HG03280 (cell line): Measurements from ENCODE around the gene HIVEP2.

Experiments
- ATAC-seq: cut with Tn5 transposase; IDR thresholded peaks from one replicate; pipeline ENCODE4 v1.9.1; 2021; ENCODE audit warnings: mild to moderate bottlenecking, moderate library complexity; ENCODE audit not compliant: unreplicated experiment

HIVEP2 gene

DNA sequence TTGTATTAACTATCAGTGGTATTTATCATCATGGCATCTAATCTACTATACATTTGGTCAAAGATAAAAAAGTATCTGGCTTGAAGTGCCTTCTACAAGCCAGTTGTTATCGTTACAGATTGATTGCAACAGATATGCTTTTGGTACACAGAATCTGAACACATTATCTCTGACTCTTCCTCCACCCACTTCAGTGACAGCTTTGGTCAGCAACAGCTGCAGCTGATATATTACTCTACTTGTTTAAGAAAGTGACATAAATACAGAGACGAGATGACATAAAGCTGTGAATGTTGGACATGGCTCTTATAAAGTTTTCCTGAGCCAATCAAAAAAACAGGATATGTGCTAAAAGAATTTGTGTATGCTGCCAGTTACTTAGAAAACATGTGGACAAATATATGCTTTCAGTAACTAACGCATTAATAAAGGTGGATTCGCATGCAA lies 77.6 kb downstream of the HIVEP2 start:
- no peak for ATAC-seq

DNA sequence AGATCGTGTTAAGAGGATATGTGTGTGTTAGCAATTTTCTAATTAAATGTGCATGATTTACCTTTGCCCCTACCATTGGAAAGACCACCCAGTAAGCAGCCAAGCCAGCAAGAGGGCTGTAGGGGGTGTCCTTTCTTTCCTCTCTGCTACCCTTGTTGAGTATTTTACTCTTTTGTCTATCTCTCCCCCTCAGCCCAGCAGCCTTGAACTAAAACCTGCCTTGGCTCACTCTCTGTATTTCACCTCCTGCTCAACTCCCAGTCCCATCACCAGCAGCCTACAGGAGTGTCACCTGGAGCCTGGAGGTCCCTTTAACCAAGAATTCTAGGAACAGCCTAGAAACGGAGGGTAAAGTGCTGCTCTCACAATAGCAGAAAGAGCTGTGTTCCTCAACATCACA lies 81.0 kb downstream of the HIVEP2 start:
- no peak for ATAC-seq

DNA sequence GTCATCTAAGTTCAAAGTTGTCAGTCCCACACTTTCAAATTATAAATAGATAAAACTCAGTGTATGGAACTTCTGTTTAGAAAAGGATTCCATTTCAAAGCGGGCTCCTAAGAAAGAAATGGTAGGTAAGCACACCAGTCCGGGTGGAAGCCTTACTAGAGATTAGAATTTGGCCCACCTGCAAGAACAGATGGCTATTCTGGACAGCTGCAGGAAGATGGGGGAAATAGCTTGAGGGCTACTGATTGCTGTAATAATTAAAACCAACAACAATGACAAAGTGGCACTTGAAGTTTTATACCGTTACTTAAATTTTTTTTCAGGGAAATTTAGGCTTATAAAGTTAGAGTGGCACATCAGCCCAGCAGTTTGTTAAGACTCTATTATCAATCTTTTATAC lies 83.3 kb downstream of the HIVEP2 start:
- ATAC-seq = no peak

DNA sequence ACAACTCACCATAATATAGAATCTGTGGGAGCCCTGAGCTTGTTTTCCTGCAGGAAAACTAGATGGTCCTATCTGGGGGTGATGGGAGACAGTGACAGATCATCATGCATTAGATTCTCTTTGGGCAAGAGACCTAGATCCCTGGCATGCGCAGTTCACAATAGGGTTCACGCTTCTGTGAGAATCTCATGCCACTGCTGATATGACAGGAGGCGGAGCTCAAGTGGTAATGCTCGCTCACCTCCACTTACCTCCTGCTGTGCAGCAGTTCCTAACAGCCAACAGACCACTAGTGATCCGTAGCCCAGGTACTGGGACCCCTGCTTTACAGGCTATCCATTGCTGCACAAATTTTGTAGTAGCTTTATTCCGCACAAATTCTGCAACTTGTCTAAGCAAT lies 84.5 kb downstream of the HIVEP2 start:
- no peak for ATAC-seq

DNA sequence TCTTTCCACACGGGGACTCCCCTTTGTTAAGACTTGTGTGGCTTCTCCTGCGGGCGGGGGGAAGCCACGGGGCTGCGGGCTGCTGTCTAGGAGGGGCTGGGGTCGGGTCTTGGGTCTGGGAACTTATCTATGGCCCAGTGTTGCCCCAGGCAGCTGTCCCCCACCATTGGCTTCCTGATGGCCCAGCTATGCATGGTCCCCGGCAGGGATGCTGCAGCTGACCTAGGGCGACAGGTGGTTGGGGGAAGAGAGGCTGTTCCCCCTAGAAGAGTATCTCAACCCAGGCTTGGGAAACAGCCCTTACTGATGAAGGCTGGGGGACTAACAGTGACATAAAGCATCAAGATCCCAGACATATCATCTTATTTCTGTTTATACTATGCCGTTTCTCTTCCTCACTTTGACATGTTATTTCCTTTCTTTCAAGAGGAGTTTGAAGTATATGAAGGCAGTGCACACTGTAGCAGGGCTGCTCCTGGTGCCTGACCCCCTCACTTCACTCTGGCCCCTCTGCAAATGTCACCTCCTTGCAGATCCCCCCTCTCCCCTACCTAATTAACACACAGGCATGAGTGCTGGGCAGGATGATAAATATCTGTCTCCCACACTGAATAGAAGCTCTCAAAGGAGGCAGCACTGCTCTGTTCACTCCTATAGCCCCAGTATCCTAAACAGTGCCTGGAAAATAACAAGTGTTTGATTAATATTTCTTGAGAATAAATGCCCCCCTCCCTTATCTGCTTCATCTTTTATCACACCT lies 87.0 kb downstream of the HIVEP2 start:
- peak; percentile 13 for ATAC-seq

DNA sequence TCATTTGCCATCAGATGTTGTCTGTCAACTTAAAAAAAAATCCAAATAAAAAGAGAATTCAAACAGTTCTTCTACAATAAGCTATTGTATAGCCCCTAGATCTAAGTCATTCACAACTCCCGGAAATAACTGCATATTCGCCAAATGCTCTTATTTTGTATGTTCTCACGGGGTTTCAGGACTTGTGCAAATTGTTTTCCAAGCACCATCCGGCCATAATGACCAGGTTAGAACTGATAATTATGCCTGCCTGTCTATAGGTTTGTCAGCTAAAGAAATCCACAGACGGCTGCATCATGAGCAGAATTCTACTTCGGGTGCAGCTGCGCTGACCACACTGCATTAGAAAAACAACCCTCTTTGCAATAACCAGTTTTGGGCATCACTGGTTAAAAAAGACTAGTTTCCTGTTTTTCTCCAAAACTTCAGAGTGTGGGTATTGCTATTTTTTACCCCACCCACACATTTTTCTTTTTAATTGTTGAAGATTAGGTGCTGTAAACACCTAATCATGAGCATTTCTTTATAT lies 87.7 kb downstream of the HIVEP2 start:
- peak; percentile 59 for ATAC-seq

DNA sequence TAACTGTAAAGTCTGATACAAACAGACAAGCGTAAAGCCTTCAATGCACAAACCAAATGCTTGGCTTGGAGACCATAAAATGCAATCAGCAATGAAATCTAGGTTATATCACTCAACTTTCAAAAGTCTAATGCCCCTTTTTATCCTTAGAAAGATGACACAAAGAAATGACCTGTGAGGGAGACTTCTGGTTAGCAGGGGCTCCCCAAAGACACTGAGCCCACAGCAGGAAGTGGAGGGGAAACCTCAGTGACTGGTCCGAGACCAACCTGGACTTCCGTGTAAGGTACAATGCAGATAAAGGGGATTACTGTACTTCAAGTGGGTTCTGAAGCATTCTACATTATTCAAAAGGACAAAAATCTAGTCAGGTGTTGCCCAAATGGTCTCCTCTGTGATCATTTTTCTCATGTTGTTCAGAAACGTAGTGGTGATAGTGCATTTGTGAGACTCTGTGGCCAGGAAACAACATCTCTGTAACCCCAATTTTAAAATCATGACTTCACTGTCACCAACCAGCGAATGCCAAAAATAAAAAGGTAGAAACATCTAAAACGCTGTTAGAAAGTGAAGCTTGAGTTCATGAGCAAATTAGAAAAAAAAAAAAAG lies 88.2 kb downstream of the HIVEP2 start:
- peak; percentile 53 for ATAC-seq

DNA sequence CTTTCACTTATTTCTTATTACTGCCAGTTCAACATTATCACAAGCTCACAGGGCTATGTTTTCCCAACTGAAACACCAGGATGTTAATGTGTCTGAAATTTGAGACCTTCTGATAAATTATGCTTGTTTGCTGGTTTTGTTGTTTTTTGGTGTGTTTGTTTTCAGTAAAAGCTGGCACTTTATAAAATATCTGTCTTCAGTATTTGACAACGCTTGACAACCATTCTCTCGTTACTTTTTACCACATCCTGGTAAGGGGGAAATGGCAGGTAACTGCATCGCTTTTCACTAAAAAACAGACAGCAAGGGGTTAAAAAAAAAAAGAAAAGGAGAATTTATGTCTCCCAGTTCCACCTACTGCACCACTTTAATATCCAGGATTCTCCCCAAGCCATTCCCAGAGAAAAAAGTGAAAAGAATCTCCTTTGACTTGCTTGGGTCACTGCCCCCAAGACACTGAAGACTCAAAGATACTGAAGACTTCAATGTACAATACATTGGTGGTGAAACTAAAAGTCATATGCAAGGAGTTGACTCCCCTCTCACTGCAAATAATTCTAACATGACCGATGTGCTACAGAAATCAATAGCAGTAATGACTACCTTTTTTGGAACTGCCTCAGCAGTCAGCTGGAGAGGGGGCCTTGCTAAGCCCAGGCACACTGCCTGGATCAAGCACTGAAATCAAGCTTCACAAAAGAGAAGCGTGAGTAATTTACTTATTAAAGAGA lies 88.9 kb downstream of the HIVEP2 start:
- ATAC-seq = no peak

DNA sequence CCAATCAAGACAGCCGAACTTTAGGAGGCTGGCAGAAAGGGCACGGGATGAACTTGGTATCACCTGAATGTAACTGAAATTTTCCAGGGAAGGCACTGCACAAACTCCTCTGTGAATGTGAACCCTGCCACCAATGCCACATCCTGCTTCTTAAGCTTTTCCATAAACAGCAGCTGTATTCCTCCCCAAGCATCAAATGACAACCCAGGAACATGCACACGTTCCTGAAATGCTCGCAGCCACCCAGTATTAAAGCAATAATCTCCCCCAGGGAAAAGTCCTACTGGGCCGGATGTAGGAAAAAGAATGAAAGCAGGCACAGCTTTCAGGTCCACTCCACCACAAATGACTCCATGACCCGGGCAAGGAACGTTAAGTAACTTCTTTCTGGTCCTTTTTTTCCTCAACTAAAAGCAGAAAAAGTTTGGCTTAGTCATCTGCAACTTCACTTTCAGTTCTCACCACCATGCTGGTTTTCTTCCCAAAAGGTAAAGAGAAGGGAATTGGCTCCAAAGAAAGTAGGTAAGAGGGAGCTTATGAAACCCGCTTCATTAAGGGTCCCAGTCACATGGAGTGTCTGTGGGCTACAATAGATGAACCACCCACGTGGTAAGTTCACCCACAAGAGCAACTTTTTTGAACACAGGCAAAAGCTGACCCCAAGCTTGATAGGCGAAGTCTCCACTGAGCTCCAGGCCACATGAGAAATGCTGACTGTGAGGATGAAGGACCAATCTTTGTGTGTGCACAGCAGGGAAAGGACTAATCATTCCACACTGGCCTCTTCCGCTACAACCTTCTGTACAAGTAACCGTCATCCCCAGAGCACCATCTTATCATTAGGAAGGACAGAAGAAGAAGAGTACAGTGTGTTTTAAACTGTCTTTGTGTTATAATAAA lies 90.1 kb downstream of the HIVEP2 start:
- no peak for ATAC-seq

DNA sequence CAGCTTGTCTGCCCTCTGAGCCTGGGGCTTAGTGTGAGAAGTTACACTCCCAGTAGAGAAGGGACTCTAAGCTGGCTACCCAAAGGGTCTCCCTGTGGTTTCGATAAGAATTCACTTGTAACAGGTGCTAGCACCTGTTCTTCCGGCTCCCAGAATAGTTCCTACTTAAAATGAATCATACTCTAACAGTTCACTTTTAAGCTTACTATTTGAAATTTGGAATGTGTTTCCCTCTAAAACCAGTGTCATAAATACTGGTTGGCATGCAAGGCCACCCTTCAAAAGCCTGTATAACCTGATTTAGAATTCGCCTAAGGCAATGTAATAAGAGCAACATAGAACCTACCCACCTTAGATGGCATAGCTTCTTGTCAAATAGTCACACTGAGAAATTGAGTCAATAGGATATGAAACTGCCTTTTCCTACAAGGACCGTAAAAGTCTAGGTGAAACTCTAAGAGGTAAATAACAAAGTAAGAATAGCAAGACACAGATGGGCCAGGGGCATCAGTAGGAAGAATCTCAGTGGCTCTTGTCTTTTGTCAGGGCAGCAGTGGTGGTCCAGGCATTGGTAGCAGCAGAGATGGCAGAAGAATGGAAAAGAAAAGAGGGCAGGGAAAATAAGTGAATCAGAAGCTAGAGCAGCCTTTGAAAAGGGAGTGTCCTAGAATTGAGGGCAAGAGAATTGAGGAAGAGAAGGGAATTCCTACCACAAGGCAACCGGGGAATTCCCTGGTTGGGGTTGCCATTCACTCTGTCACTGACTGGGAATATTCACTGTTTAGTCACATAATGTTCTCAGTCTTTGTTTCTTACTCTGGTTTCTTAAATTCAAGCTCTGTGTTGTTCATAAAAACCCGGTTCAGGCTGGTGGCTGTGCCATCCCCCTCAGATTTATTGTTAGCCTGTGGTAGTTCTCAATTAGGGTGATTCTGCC lies 91.5 kb downstream of the HIVEP2 start:
- ATAC-seq = no peak

DNA sequence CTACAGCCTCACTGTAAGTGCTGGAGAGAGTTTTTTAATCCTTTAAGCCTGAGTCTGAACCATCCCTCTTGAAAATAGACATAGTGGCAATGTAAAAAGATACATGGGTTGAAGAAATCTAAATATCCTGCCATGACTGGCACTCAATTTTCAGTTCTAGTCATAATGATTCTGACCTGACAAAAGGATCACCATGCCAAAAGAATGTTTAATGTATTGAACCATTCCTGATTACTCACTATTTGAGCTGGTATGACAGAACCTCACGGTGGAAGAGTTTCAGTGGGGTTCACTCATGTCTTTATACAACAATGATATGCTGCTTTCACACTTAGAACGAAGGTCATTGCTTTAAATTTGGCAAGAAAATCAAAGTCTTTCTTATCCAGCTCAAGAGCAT lies 93.4 kb downstream of the HIVEP2 start:
- no peak for ATAC-seq

DNA sequence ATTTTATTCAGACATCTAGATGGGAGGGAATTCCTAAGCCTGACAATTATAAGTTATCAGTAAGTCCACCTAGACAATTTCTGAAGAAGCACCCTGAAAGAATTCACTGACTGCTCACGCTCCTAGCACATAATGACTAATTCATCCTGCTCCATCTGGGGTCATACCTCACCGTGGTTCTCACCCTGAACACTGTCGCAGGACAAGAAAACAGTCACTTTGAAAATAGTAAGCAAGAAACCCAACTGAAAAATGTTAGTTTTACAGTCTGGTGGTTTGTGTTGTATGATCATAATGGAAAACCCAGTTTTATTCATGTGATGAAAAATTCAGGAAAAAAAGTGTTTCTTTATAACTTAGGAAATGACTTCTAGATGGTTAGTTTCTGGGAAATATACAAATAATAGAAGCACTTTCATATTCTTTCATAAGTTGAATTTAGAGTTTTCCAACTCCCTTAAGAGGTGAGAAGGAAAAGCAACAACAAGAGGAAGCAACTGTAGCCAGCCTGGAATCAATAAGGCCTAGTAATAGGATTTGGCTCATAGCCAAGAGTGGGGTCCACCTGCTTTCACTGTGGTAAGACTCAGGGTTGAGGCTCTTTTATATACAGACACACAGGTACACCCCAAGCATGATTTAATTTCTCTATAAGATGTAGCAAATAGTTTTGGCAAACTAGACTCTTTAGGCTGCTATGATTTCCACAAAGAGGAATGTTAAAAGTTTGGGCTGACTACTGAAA lies 94.1 kb downstream of the HIVEP2 start:
- ATAC-seq = peak; percentile 35

DNA sequence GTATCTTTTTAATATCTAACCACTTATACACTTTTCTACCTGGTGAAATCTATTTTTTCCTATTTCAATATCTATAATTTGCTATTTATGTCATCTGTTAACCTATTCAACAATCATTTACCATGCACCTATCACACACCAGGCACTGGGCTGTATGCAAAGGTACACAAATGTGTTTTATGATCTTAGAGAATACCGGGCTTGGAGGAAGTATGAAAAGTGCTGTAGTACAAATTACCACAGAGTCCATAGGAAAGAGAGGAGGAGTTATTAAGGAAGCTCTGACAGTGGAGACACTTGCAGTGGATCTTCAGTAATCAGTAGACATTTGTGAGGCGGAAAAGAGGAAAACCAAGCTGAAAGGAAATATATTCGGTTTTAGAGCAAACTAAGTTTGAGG lies 96.0 kb downstream of the HIVEP2 start:
- ATAC-seq = no peak

DNA sequence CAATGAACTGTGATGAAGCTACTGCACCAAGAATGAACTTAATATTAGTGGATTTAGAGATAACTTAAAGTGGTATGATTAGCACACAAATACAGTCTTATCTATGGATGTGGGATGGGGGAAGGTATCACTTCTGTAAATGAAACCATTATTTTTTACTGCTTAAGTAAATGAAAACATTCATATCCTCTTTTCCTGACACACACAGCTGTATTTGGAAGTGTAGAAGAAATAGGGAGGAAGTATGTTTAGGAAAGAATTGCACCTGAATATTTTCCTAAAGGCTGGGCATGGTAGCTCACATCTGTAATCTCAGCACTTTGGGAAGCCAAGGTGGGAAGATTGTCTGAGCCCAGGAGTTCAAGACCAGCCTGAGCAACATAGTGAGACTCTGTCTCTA lies 96.8 kb downstream of the HIVEP2 start:
- no peak for ATAC-seq

DNA sequence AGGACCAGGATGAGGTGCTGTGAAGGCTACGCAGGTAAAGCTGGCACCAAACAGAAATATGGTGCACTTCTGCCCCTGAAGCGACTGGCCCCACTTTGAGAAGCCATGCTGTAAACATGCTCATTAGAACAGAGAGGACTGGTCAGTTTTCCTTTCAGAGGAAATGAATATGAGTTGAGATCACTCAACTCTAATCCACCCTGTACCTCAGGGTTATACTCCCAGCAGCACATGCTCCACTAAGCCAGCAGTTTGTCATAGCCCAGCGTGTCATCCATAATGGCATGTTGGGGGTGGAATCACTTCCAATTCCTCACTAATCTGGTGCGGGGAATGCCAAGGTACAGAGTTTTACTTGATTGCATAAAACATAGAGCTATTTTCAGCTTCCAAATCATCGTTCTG lies 98.1 kb downstream of the HIVEP2 start:
- no peak for ATAC-seq

DNA sequence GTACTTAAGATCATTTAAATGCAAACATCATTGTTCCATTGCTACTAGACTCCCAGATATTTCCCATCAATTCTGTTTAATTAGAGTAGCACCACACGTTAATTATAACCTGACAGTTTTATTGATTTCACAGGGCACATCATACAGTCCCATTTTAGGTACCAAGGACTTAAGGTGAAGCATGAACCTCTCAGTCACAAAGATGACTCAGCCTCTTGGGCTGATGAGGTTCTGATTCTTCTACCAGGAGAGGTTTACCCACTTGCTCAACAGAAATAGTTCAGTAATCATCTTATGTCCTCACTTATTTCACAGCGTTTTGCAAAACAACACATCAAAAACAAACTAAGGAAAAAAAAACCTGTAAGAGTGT lies 98.5 kb downstream of the HIVEP2 start:
- no peak for ATAC-seq

DNA sequence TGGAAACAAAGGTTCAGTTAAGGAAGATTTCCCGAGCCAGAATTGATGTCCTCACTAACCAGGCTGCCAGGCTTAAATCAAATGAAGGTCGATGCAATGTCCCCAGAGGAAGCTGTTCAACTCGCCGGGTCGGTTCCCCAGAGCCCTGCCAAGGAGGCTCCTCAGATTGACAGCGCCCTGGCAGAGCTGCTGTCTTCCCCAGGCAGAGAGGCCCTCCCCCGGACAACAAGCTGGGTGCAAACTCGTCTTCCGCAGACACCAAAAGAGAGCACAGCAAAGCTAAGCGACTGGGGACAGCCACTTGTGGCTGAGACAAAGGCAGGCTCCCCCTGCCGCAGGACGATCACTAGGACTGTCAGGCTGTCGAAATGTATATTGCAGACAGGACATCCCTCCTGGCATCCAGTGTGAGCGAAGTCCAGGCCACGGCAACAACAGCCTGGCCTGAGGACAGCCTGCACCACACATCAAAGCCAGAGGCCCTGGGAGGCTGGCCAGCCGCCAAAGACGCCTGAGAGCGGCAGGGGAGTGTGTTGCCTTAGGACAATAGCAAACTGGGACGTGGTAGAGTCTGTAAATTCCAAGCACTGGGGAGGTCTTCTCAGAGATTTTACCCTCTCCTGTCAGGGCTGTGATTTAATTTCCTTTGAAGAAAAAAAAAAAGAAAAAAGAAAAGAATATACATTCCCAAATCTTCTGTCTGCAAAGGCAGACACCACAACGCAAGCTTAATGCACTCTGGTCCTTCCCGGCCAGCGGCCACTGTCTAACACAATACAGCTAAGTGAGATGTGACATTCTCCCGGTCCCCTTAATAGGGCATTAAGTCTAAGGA lies 99.1 kb downstream of the HIVEP2 start:
- no peak for ATAC-seq

DNA sequence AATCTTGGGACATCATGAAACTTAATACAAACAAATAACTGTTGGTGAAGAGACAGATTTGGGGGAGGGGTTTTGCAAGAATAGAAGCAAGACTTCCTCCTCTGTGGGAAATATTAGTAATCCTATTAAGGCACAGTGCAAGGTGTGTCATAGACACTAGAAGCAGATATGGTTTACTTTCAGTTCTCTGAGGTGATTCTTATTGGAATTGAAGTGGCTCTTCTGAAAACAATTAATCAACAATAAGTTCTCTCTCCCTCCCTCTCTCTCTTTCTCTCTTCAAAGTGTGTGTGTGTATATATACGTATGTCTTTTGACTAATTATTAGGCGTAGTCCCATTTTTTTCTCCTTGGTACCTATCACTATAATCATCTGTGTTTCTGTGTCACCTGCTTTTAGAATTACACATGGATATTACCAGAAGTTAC lies 99.8 kb downstream of the HIVEP2 start:
- peak; percentile 32 for ATAC-seq
